ENCODE results near the gene MMP2. TPM values are rescaled to one million over a fixed set of nuclear protein-coding genes. Genes with fewer than 3 reads are reported as not detected.
A peak's percentile ranks its signal among the peaks of the same experiment; 100 is the strongest.

MMP2 gene
- total RNA-seq, 1 donor from 2014 or later, result 178 TPM

DNA sequence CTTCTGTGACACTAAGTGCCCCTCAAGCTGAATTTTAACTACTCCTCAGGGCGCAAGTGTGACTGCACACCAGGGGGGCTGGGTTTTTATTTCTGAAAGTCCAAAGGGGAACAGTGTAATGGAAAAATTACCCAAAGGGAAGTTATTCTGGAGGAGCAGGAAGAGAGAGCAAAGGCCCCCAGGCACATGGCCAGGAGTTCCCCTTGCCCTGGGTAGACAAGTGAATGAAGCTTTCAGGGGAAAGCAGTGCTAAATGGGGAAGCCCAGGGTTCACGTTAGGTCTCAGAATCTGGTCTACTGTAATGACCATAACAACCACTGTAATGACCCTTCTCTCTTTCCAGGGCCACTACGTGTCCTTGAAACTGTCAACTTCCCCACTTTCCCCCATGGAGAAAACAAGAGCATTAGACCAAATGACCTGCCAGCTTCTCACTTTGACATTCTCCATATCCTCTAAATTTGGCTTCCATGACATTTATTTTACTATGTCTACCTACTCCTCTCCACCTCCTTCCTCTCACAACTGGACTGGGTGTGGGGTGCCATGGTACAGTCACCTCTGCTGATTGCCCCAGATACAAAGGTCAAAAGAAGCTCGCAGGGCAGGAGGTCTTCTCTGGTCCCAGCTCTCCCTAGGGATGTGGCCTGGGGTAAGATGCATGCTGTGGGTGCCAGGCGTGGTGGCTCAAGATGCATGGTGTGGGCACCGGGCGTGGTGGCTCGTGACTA, 34.1 kb upstream of the MMP2 start:
- DNase-seq (peak; percentile 78), ATAC-seq (peak; percentile 88 to 90)
- peak overlapping the region; percentile 2 for H3K4me3 ChIP-seq
- intact Hi-C loops (cut with DNase I), result no loop called here
- H3K4me1 ChIP-seq, result peaks cover 5% of the 10 kb centered on the region
- H3K27ac ChIP-seq, result peak overlapping the region; percentile 26
- H3K9me3 ChIP-seq, result no peaks in the 10 kb centered on the region
- H3K27me3 ChIP-seq (ENCODE audit: low read depth), result no peaks in the 10 kb centered on the region
- no peaks in the 10 kb centered on the region for H3K36me3 ChIP-seq
- TF ChIP-seq, protein P1, sequence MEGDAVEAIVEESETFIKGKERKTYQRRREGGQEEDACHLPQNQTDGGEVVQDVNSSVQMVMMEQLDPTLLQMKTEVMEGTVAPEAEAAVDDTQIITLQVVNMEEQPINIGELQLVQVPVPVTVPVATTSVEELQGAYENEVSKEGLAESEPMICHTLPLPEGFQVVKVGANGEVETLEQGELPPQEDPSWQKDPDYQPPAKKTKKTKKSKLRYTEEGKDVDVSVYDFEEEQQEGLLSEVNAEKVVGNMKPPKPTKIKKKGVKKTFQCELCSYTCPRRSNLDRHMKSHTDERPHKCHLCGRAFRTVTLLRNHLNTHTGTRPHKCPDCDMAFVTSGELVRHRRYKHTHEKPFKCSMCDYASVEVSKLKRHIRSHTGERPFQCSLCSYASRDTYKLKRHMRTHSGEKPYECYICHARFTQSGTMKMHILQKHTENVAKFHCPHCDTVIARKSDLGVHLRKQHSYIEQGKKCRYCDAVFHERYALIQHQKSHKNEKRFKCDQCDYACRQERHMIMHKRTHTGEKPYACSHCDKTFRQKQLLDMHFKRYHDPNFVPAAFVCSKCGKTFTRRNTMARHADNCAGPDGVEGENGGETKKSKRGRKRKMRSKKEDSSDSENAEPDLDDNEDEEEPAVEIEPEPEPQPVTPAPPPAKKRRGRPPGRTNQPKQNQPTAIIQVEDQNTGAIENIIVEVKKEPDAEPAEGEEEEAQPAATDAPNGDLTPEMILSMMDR (IDR thresholded peaks at IDR 0.05), result no peak

DNA sequence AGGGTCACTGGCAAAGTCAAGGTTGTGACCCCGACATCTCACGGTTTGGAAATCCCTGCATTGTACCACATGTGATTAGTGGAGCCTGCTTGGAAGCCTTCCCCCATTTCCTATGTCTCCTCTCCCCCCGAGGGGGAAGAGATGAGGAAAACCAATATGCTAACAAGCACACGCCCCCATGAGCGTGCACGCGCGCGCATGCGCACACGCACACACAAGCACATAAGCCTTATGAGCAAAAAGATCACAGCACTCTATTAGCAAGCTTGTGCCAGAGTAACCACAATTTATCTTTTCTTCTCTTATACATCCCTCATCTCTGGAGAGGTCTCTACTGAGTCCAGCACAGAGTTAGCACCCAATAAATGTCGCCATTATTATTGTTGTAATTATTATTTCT, 31.8 kb upstream of the MMP2 start:
- ATAC-seq (no peak), DNase-seq (no peak)
- Histone ChIP-seq H3K9me3 (no peaks in the 10 kb centered on the region), H3K36me3 (no peaks in the 10 kb centered on the region), H3K4me3 (no peak overlapping the region), H3K4me1 (peaks cover 5% of the 10 kb centered on the region), H3K27me3 (ENCODE audit: low read depth) (no peaks in the 10 kb centered on the region), H3K27ac (no peak overlapping the region)
- TF ChIP-seq, protein P1 (IDR thresholded peaks at IDR 0.05), result no peak
- intact Hi-C loops (cut with DNase I), result no loop called here

DNA sequence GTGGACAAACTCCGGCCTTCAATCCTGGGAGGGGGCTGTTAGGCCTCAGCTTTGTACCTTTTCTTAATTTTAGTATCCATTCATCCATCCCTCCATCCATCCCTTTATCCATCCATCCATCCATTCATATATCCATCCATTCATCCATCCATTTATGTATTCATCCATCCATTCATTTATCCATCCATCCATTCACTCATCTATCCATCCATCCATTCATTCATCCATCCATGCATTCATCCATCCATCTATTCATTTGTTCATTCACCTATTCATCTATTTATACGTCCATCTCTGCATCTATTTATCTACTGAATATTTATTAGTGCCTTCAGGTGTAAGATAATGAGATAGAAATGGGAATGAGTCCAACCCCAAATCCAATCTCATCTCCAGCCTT, 26.0 kb upstream of the MMP2 start:
- Histone ChIP-seq H3K36me3 (no peaks in the 10 kb centered on the region), H3K4me3 (no peak overlapping the region), H3K27ac (no peak overlapping the region), H3K9me3 (no peaks in the 10 kb centered on the region), H3K4me1 (no peaks in the 10 kb centered on the region), H3K27me3 (ENCODE audit: low read depth) (no peaks in the 10 kb centered on the region)
- intact Hi-C loops (cut with DNase I), result no loop called here
- ATAC-seq (no peak), DNase-seq (no peak)
- TF ChIP-seq, protein P1 (IDR thresholded peaks at IDR 0.05), result no peak

DNA sequence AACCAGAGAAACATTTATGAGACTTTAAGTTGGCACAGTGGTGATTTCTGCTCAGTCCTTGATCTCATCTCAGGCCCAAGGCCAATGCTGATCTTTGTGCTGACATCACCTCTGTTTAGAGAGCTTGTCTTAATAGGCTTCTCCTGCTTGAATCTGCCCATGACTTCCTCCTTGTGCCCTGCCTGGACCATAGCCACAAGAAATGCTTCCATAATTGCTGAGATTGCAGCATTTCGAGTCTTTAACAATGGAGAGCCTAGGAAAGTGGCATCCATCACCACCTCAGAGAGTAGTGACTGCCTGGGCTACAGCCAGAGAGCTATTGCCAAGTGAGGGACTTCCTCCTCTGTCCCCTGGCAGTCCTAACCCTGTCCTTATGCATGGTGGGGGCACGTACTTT, 25.1 kb upstream of the MMP2 start:
- TF ChIP-seq, protein P1 (IDR thresholded peaks at IDR 0.05), result no peak
- Histone ChIP-seq H3K9me3 (no peaks in the 10 kb centered on the region), H3K4me3 (no peak overlapping the region), H3K27me3 (ENCODE audit: low read depth) (no peaks in the 10 kb centered on the region), H3K36me3 (no peaks in the 10 kb centered on the region), H3K4me1 (no peaks in the 10 kb centered on the region), H3K27ac (no peak overlapping the region)
- ATAC-seq (no peak), DNase-seq (no peak)
- intact Hi-C loops (cut with DNase I), result no loop called here

DNA sequence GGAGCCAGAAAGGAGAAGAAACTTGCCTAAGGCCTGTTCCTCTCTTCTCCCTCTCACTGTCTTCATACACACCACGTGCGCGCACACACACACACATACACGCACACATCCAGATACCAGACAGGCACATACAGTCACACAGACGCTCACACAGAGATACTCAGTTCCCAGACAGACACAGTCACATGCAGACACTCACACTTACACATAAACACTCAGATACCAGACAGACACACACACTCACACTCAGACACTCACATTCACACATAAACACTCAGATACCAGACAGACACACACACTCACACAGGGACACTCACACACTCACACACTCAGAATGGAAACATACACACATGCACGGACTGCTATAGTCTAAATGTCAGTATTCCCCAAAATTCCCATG, 24.1 kb upstream of the MMP2 start:
- TF ChIP-seq, protein P1 (IDR thresholded peaks at IDR 0.05), result no peak

More for the DNA sequence above, 24.1 kb upstream of the MMP2 start:
- H3K9me3 ChIP-seq, result no peaks in the 10 kb centered on the region
- DNase-seq (no peak), ATAC-seq (no peak)
- H3K36me3 ChIP-seq, result no peaks in the 10 kb centered on the region
- no peak overlapping the region for H3K27ac ChIP-seq
- no peak overlapping the region for H3K4me3 ChIP-seq
- no peaks in the 10 kb centered on the region for H3K27me3 ChIP-seq (ENCODE audit: low read depth)
- no peaks in the 10 kb centered on the region for H3K4me1 ChIP-seq
- intact Hi-C loops (cut with DNase I), result no loop called here
